RCC 7860 (cell line): Measurements from ENCODE around the gene CAPZB.
A peak's percentile ranks its signal among the peaks of the same experiment; 100 is the strongest.

Experiments used
- DNase-seq: peaks from one replicate; pipeline ENCODE4 v3.0.0-alpha.2; 2015; ENCODE audit warnings: low spot score
- FAIRE-seq: peaks from 2 replicates; lab custom pipeline; 2012; peaks lifted over from hg19 to GRCh38; lab: Jason Lieb, UNC

The CAPZB gene

GRCh38 chr1:19472174-19472573 lies 13.2 kb downstream of the CAPZB start:
- FAIRE-seq (no peak), DNase-seq (no peak)

- no peak for FAIRE-seq
- no peak for DNase-seq
Observed at GRCh38 chr1:19469004-19469403, 16.3 kb downstream of the CAPZB start.

GRCh38 chr1:19468397-19468956 lies 16.9 kb downstream of the CAPZB start:
- FAIRE-seq (no peak), DNase-seq (peak; percentile 44)

- DNase-seq: no peak
- FAIRE-seq: no peak
Observed at GRCh38 chr1:19467199-19468187, 17.8 kb downstream of the CAPZB start.

GRCh38 chr1:19466112-19466561 lies 19.2 kb downstream of the CAPZB start:
- no peak for FAIRE-seq
- no peak for DNase-seq

GRCh38 chr1:19465650-19466049 lies 19.7 kb downstream of the CAPZB start:
- DNase-seq (no peak), FAIRE-seq (no peak)

GRCh38 chr1:19465123-19465522 lies 20.2 kb downstream of the CAPZB start:
- DNase-seq: no peak
- FAIRE-seq: no peak

GRCh38 chr1:19464696-19465095 lies 20.6 kb downstream of the CAPZB start:
- DNase-seq (no peak), FAIRE-seq (no peak)

- DNase-seq (no peak), FAIRE-seq (no peak)
Observed at GRCh38 chr1:19463504-19463803, 21.9 kb downstream of the CAPZB start.

GRCh38 chr1:19462781-19463503 lies 22.4 kb downstream of the CAPZB start:
- FAIRE-seq: no peak
- no peak for DNase-seq

- FAIRE-seq: no peak
- no peak for DNase-seq
Observed at GRCh38 chr1:19461220-19461554, 24.2 kb downstream of the CAPZB start.

GRCh38 chr1:19460535-19461219 lies 24.7 kb downstream of the CAPZB start:
- DNase-seq: no peak
- no peak for FAIRE-seq

GRCh38 chr1:19458815-19459417 lies 26.4 kb downstream of the CAPZB start:
- FAIRE-seq (no peak), DNase-seq (no peak)

GRCh38 chr1:19457607-19458006 lies 27.7 kb downstream of the CAPZB start:
- DNase-seq (no peak), FAIRE-seq (no peak)

- DNase-seq (no peak), FAIRE-seq (no peak)
Observed at GRCh38 chr1:19456968-19457441, 28.3 kb downstream of the CAPZB start.

GRCh38 chr1:19455353-19455752 lies 30.0 kb downstream of the CAPZB start:
- FAIRE-seq (no peak), DNase-seq (no peak)

GRCh38 chr1:19454265-19455146 lies 30.8 kb downstream of the CAPZB start:
- FAIRE-seq: peak; percentile 14
- peak; percentile 14 for DNase-seq

- FAIRE-seq (no peak), DNase-seq (no peak)
Observed at GRCh38 chr1:19453741-19454201, 31.6 kb downstream of the CAPZB start.

GRCh38 chr1:19452221-19452663 lies 33.1 kb downstream of the CAPZB start:
- DNase-seq: peak; percentile 51
- no peak for FAIRE-seq
